HepG2 (cell line): Measurements from ENCODE around the gene NECAB2. TPM values are rescaled to one million over a fixed set of nuclear protein-coding genes. Genes with fewer than 3 reads are reported as not detected.
A peak's percentile ranks its signal among the peaks of the same experiment; 100 is the strongest.

ENCODE experiments used
- ATAC-seq: fragments of 200-7000 bp; cut with Tn5 transposase; 3 replicates; pipeline ENCODE4 v1.9.1; 2020; ENCODE audit warnings: mild to moderate bottlenecking, moderate library complexity
- BruUV-seq: library from RNA; stranded (reverse); fragments of 400-500 nt; replicated peaks from 2 replicates; lab custom pipeline; 2021; lab: Mats Ljungman, UMichigan
- CTCF ChIA-PET: fragments of 300-600 bp; formaldehyde crosslinking; extraction: SDS; loops from one replicate; lab custom pipeline; 2021; ENCODE audit warnings: low total read pairs, inconsistent platforms, low intra/inter-chr PET ratio; lab: Yijun Ruan, JAX
- POLR2A ChIA-PET: fragments of 350-600 bp; sonication (Branson Sonifier 250); formaldehyde crosslinking; loops from one replicate; lab custom pipeline; 2020; ENCODE audit warnings: antibody characterized with exemption, inconsistent platforms; lab: Yijun Ruan, JAX
- DNase-seq: peaks from one replicate; pipeline ENCODE4 v3.0.0-alpha.2; 2015; ENCODE audit warnings: low spot score
- FAIRE-seq: peaks from 3 replicates; lab custom pipeline; 2011; peaks lifted over from hg19 to GRCh38; lab: Jason Lieb, UNC
- H2AFZ ChIP-seq: one replicate; pipeline ENCODE4 v1.6.1; 2011; ENCODE audit warnings: low read length, inconsistent platforms
- H3K27ac ChIP-seq: fragments of 300-600 bp; 3 replicates; pipeline ENCODE4 v1.8.0; 2011; ENCODE audit warnings: mixed run types, mild to moderate bottlenecking, mixed read lengths, low read length, inconsistent platforms; ENCODE audit not compliant: insufficient read depth; ENCODE audit errors: extremely low read length
- H3K27me3 ChIP-seq, 2 experiments: fragments of 200-600 bp in 1 of 2; 2 replicates in 1 of 2; 3 replicates in 1 of 2; pipeline versions ENCODE4 v1.6.0 to v1.8.0; 2011; ENCODE audit warnings: low read length in 2 of 2, mild to moderate bottlenecking in 2 of 2, moderate library complexity in 2 of 2, inconsistent platforms in 1 of 2; ENCODE audit not compliant: insufficient read depth in 2 of 2, control insufficient read depth in 1 of 2
- H3K36me3 ChIP-seq, 2 experiments: fragments of 200-600 bp in 1 of 2; replicated peaks in 1 of 2; 2 replicates in 1 of 2; 3 replicates in 1 of 2; pipeline versions ENCODE4 v1.5.1 to v1.8.0; 2011; ENCODE audit warnings: low read length in 2 of 2, inconsistent platforms in 1 of 2; ENCODE audit not compliant: insufficient read depth in 2 of 2, control insufficient read depth in 1 of 2
- H3K4me1 ChIP-seq: 2 replicates; pipeline ENCODE4 v1.5.1; 2012; ENCODE audit warnings: low read length, inconsistent platforms; ENCODE audit not compliant: insufficient read depth
- H3K4me2 ChIP-seq: 2 replicates; pipeline ENCODE4 v1.6.0; 2011; ENCODE audit warnings: low read depth, low read length, inconsistent platforms
- H3K4me3 ChIP-seq, 3 experiments: fragments of 200-600 bp in 1 of 3; sonication (generic), shearing (Covaris generic) in 1 of 3; replicated peaks in 1 of 3; 2 replicates each; pipeline ENCODE4 v1.5.1; 2011 to 2016; ENCODE audit warnings: low read length in 3 of 3, inconsistent platforms in 2 of 3, low read depth in 2 of 3, mild to moderate bottlenecking in 2 of 3, control low read depth in 1 of 3, mixed read lengths in 1 of 3; ENCODE audit not compliant: insufficient read depth in 1 of 3
- H3K79me2 ChIP-seq: one replicate; pipeline ENCODE4 v1.6.1; 2011; ENCODE audit warnings: low read length, inconsistent platforms; ENCODE audit not compliant: insufficient read depth
- H3K9ac ChIP-seq: 2 replicates; pipeline ENCODE4 v1.6.0; 2011; ENCODE audit warnings: mild to moderate bottlenecking, low read depth, low read length, inconsistent platforms; ENCODE audit not compliant: insufficient read depth
- H3K9me3 ChIP-seq: 2 replicates; pipeline ENCODE4 v1.5.1; 2012; ENCODE audit warnings: mild to moderate bottlenecking, low read length
- H4K20me1 ChIP-seq: 2 replicates; pipeline ENCODE4 v1.6.0; 2011; ENCODE audit warnings: inconsistent platforms, mild to moderate bottlenecking, low read length, moderate library complexity; ENCODE audit not compliant: insufficient read depth
- HNRNPLL ChIP-seq: fragments of 200-400 bp; formaldehyde crosslinking; IDR thresholded peaks from 2 replicates; pipeline ENCODE4 v1.6.1; 2017; ENCODE audit warnings: mild to moderate bottlenecking, low read depth, low read length; ENCODE audit not compliant: poor library complexity, severe bottlenecking
- IRF2 ChIP-seq: IDR thresholded peaks from 2 replicates; pipeline ENCODE4 v1.6.1; 2018; ENCODE audit warnings: missing genetic modification reagents, missing compliant biosample characterization
- MAF1 ChIP-seq: sonication (generic); formaldehyde crosslinking; IDR thresholded peaks from 2 replicates; pipeline ENCODE4 v1.5.0; 2020; ENCODE audit warnings: missing genetic modification reagents, borderline replicate concordance
- MYNN ChIP-seq: sonication (generic); formaldehyde crosslinking; IDR thresholded peaks from 2 replicates; pipeline ENCODE4 v1.4.0; 2020; ENCODE audit warnings: mild to moderate bottlenecking, low read depth, missing genetic modification reagents
- PAX8 ChIP-seq: sonication (generic); formaldehyde crosslinking; IDR thresholded peaks from 2 replicates; pipeline ENCODE4 v1.8.0; 2022; ENCODE audit warnings: mild to moderate bottlenecking, missing genetic modification reagents, borderline replicate concordance
- ZNF232 ChIP-seq: sonication (generic); formaldehyde crosslinking; IDR thresholded peaks from 2 replicates; pipeline ENCODE4 v1.4.0; 2020; ENCODE audit warnings: missing genetic modification reagents, borderline replicate concordance
- ZNF547 ChIP-seq: sonication (generic); formaldehyde crosslinking; IDR thresholded peaks from 2 replicates; pipeline ENCODE4 v1.5.1; 2020; ENCODE audit warnings: mild to moderate bottlenecking, missing genetic modification reagents
- ZNF549 ChIP-seq: sonication (generic); formaldehyde crosslinking; IDR thresholded peaks from 2 replicates; pipeline ENCODE4 v1.5.0; 2020; ENCODE audit warnings: missing genetic modification reagents
- ZNF780A ChIP-seq: sonication (generic); formaldehyde crosslinking; IDR thresholded peaks from 2 replicates; pipeline ENCODE4 v1.8.0; 2022; ENCODE audit warnings: mild to moderate bottlenecking, missing genetic modification reagents, moderate library complexity
- WGBS: methylation state at CpG from one replicate; pipeline ENCODE4 v1.1.6; 2017; ENCODE audit warnings: low lambda C conversion rate; 5-methylcytosine and 5-hydroxymethylcytosine counted together
- in situ Hi-C: cut with HindIII; loops from 2 replicates; pipeline ENCODE4 v1.10.0; 2017; ENCODE audit warnings: low pct_unique_long_range_greater_than_20kb; ENCODE audit not compliant: extremely low pct_ligation_motif_present
- intact Hi-C: fragments of 100-400 bp; cut with micrococcal nuclease; formaldehyde crosslinking; loops from one replicate; pipeline ENCODE4 v1.10.0; 2022; ENCODE audit not compliant: unreplicated experiment
- polyA plus RNA-seq, 8 experiments: library from polyadenylated mRNA; depleted of rRNA in 3 of 8; stranded (reverse) in 7 of 8; unstranded in 1 of 8; fragments of >200 nt; fragmentation: Illumina TruSeq in 4 of 8; extraction: Trizol in 4 of 8; gene quantifications; 2 replicates each; pipeline versions ENCODE4 v1.2.1 to v1.2.3, GENCODE V29; 2011 to 2016; ENCODE audit warnings: low read depth in 4 of 8, missing spikeins in 1 of 8, mixed read lengths in 1 of 8; ENCODE audit not compliant: insufficient read depth in 1 of 8
- total RNA-seq, 5 experiments: library from RNA; depleted of rRNA; stranded (reverse); fragments of >200 nt; fragmentation: Illumina TruSeq; extraction: Trizol; gene quantifications; 2 replicates each; pipeline ENCODE4 v1.2.3, GENCODE V29; 2016; ENCODE audit warnings: low read depth in 1 of 5
- TF ChIP-seq, protein P1 (sequence below): fragments of 450-650 bp; IDR thresholded peaks from 2 replicates; pipeline ENCODE4 v1.6.1; 2016

The NECAB2 gene
- total and polyA plus RNA-seq, 2 of the 13 experiments (the other 11 are each of a cell fraction or from before 2014, with no cell fraction given) = 0.21 to 0.49 TPM

GRCh38 chr16:84049403-84050060 is 81.5 kb downstream of the NECAB2 start:
- Histone ChIP-seq H3K36me3 (peaks cover 16 to 17% of the 10 kb centered on the region in 2 experiments; a peak in 4 of 5 replicates), H3K4me1 (peaks cover 16% of the 10 kb centered on the region), H3K27me3 (peaks cover 0 to 4% of the 10 kb centered on the region in 2 experiments; a peak in 1 of 5 replicates), H4K20me1 (no peaks in the 10 kb centered on the region; the same call in 1 of the 2 replicates), H3K9ac (no peak overlapping the region), H3K4me2 (no peak overlapping the region), H2AFZ (no peak overlapping the region), H3K4me3 (no peak overlapping the region), H3K27ac (no peak overlapping the region), H3K9me3 (no peaks in the 10 kb centered on the region), H3K79me2 (no peaks in the 10 kb centered on the region)
- WGBS = 92% methylated on average over 10 of the region's 13 CpGs
- ChIA-PET POLR2A (no interaction called here), CTCF (no interaction called here)
- intact Hi-C loops = no loop called here
- in situ Hi-C loops = loop anchor here (10.0 kb wide), 2 partner anchors 125 to 225 kb away; no protein-coding TSS in a partner anchor
- no TSS peak for BruUV-seq
- ATAC-seq = no peak
- no peak for FAIRE-seq
- DNase-seq = no peak
- no peak for TF ChIP-seq IRF2 (CRISPR knock-in tag)
- no peak for TF ChIP-seq MYNN (CRISPR knock-in tag)
- no peak for TF ChIP-seq ZNF547
- peak; percentile 36 for TF ChIP-seq HNRNPLL
- no peak for TF ChIP-seq ZNF780A (CRISPR knock-in tag)
- TF ChIP-seq PAX8 (CRISPR knock-in tag) = no peak
- TF ChIP-seq, protein P1, sequence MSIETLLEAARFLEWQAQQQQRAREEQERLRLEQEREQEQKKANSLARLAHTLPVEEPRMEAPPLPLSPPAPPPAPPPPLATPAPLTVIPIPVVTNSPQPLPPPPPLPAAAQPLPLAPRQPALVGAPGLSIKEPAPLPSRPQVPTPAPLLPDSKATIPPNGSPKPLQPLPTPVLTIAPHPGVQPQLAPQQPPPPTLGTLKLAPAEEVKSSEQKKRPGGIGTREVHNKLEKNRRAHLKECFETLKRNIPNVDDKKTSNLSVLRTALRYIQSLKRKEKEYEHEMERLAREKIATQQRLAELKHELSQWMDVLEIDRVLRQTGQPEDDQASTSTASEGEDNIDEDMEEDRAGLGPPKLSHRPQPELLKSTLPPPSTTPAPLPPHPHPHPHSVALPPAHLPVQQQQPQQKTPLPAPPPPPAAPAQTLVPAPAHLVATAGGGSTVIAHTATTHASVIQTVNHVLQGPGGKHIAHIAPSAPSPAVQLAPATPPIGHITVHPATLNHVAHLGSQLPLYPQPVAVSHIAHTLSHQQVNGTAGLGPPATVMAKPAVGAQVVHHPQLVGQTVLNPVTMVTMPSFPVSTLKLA = peak; percentile 90
- no peak for TF ChIP-seq MAF1
- TF ChIP-seq ZNF232 (CRISPR knock-in tag) = no peak
- no peak for TF ChIP-seq ZNF549 (CRISPR knock-in tag)
